ENCODE data around the gene ABHD15.

The ABHD15 gene

DNA sequence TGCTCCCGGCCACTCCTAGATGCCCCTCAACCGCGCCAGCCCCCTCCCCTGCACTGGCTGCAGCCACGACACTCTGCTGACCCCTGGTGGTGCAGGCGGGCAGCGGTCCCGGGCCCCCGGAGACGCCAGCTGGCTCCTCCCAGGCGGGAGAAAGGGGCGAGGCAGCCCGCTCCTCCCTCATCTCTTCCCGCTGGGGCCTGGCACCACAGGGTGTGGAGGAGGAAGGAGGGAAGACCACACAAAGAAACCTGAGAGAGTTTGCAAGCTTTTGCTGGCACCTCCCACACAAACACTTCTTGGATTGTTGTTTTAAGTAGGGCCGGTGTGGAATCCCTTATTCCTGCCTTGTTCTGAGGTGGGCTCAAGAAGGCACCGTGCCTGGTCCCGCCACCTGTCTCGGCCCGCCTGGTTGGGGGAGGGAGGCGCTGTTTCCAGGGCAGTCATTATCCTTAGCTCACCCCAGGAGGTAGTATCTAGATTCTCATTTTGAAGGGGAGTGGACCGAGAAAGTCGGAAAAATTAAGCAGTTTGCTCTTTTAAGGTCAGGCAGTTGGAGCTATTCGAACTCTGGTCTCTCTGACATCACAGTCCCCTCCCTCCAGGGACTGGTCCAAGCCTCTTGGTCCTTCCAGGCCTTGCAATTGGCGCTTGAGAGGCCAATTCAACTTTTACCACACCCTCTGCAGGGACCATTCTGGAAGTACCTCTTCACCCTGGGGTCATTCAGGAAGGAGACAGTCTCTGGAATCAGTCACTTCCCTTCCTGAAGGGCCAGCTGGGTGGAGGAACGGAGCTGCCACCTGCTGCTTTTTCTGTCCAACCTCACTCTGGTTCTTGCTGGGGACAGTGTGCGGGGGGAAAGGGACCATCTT, 25.1 kb upstream of the ABHD15 start:
- peak; percentile 96 for DNase-seq (ENCODE audit: low read depth)
- H3K4me3 ChIP-seq (ENCODE audit: low read depth, low read length), result peak overlapping the region; percentile 63
- TF ChIP-seq MAX (IDR thresholded peaks at IDR 0.05; ENCODE audit: low read depth, low read length) (peak; percentile 44; the same call in 1 of the 2 replicates), MYC (IDR thresholded peaks at IDR 0.05; ENCODE audit: low read depth, low read length) (peak; percentile 7), POLR2A (IDR thresholded peaks at IDR 0.05; ENCODE audit: extremely low read depth, insufficient read length) (no peak)
- TF ChIP-seq, protein P1, sequence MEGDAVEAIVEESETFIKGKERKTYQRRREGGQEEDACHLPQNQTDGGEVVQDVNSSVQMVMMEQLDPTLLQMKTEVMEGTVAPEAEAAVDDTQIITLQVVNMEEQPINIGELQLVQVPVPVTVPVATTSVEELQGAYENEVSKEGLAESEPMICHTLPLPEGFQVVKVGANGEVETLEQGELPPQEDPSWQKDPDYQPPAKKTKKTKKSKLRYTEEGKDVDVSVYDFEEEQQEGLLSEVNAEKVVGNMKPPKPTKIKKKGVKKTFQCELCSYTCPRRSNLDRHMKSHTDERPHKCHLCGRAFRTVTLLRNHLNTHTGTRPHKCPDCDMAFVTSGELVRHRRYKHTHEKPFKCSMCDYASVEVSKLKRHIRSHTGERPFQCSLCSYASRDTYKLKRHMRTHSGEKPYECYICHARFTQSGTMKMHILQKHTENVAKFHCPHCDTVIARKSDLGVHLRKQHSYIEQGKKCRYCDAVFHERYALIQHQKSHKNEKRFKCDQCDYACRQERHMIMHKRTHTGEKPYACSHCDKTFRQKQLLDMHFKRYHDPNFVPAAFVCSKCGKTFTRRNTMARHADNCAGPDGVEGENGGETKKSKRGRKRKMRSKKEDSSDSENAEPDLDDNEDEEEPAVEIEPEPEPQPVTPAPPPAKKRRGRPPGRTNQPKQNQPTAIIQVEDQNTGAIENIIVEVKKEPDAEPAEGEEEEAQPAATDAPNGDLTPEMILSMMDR (IDR thresholded peaks at IDR 0.05; ENCODE audit: low read depth, low read length), result peak; percentile 96

- H3K4me3 ChIP-seq (ENCODE audit: low read depth, low read length), result peak overlapping the region; percentile 63
- no peak for DNase-seq (ENCODE audit: low read depth)
- TF ChIP-seq MYC (IDR thresholded peaks at IDR 0.05; ENCODE audit: low read depth, low read length) (peak; percentile 87), POLR2A (IDR thresholded peaks at IDR 0.05; ENCODE audit: extremely low read depth, insufficient read length) (no peak), MAX (IDR thresholded peaks at IDR 0.05; ENCODE audit: low read depth, low read length) (peak; percentile 93)
- TF ChIP-seq, protein P1 (IDR thresholded peaks at IDR 0.05; ENCODE audit: low read depth, low read length), result no peak
Observed at GRCh38 chr17:29591146-29591736, 24.4 kb upstream of the ABHD15 start.

- peak overlapping the region; percentile 63 for H3K4me3 ChIP-seq (ENCODE audit: low read depth, low read length)
- no peak for TF ChIP-seq POLR2A (IDR thresholded peaks at IDR 0.05; ENCODE audit: extremely low read depth, insufficient read length)
- TF ChIP-seq MYC (IDR thresholded peaks at IDR 0.05; ENCODE audit: low read depth, low read length), result no peak
- TF ChIP-seq, protein P1 (IDR thresholded peaks at IDR 0.05; ENCODE audit: low read depth, low read length), result no peak
- no peak for TF ChIP-seq MAX (IDR thresholded peaks at IDR 0.05; ENCODE audit: low read depth, low read length)
- DNase-seq (ENCODE audit: low read depth), result peak; percentile 56
Observed at GRCh38 chr17:29590411-29591145, 23.7 kb upstream of the ABHD15 start.

DNA sequence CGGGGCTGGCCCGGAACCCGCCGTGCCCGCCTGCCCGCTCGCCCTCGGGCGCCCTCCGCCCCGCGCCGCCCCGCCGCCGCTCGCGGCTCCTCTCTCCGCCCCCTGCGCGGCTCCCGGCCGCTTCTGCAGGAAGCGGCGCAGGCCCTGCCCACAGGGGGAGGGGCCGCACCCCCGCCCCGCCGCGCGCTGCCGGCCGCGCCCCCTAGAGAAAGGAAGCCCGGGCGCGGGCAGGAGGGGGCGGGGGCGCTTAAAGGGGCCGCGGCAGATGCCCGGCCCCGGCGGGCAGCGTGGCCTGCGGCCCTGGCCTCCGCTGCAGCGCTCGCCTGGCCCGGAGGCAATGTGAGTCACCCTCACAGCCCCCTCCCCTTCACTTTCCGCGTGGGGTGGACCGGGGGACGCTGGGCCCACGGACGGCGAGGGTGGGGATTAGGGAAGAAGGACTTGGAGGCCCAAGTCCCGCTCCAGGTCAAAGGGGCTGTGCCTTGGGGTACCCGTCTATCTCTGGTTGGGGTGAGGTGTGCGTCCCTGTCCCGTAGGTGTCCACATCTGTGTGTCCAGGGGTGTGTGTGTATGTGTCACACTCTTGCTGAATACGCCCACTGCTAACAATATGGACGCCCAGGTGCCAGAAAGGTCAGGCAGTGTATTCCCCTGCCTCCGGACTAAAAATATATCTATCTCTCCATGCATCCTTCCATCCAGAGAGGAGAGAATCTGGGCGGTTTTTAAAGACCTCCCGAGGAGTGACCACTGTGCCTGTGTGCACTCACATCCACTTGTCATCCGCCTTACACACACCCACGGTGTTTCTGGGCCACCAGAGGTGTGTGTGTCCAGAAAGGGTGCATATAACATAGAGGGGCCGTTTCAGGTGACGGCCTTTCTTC, 22.9 kb upstream of the ABHD15 start, which contains the start of gene GIT1:
Gene GIT1, minus strand, starts transcription at position 125 of the 887 bp plus-strand sequence. CDS start 270 bp downstream, outside the sequence.
- peak; percentile 92 for DNase-seq (ENCODE audit: low read depth)
- peak within 1 kb of the TSS; percentile 75 for H3K4me3 ChIP-seq (ENCODE audit: low read depth, low read length)
- peak; percentile 60 for TF ChIP-seq POLR2A (IDR thresholded peaks at IDR 0.05; ENCODE audit: extremely low read depth, insufficient read length)
- TF ChIP-seq, protein P1 (IDR thresholded peaks at IDR 0.05; ENCODE audit: low read depth, low read length), result no peak
